ENCODE results near the gene ITGB1.
A peak's percentile ranks its signal among the peaks of the same experiment; 100 is the strongest.
"Not testable (repeated sequence)": the region's sequence is repeated elsewhere in the genome, so short reads cannot be mapped to it uniquely, and the experiment has no call there.

ITGB1 gene

DNA sequence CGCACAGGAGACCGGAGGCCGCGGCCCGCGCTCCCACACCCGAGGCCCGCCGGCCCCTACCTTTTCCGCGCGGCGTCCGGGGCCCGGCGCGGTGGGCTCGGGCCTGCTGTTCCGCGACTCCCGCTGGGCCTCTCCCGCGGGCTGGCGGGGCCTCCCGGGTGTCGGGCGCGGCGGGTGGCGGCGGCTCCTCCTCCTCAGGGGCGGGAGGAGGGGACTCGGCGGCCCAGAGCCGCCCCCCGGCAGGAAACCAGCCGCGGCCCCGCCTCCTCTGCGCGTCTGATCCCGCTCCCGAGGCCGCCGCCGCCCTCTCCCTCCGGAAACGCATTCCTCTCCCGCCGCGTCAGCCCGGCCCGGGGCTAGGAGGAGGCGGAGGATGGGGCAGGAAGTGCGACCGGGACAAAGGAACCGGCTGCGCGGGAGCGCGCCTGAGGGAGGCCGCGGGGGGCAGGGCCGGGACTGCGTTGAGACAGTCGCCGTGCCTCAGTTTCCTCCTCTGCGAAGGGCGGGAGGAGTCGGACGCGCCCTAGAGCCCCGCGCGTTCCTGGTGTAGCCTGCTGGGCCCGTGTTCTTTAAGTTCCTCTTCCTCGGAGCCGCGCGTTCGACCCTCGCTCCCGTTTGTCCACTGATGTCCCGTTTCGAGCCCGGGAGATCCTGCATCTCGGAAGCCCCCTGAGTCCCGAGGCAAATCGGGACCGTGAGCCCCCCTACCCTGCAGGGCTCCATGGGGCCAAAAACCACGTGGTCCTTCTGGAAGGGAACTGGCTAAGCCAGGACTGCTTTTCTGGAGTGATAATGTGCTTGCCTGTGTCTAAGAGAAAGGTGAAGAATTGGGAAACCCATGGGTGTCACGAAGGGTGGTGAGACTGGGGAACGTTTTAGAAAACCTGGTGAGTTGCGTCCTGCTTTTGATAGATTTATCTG, at the start of gene ITGB1:
Gene ITGB1 (minus strand): TSS at position 146 of the 921 bp plus-strand sequence. CDS start 22,672 bp downstream, outside the sequence.
- peak; percentile 92 for DNase-seq
- Histone ChIP-seq H3K4me3 (ENCODE audit: low read depth, low read length) (peak within 1 kb of the TSS; percentile 96), H3K9me3 (ENCODE audit: severe bottlenecking) (no peaks in the 10 kb centered on the region), H3K27ac (peak within 1 kb of the TSS; percentile 98), H3K27me3 (ENCODE audit: insufficient read depth, low read depth, severe bottlenecking) (no peaks in the 10 kb centered on the region), H3K36me3 (peaks cover 3% of the 10 kb centered on the region)
- TF ChIP-seq, protein P1, sequence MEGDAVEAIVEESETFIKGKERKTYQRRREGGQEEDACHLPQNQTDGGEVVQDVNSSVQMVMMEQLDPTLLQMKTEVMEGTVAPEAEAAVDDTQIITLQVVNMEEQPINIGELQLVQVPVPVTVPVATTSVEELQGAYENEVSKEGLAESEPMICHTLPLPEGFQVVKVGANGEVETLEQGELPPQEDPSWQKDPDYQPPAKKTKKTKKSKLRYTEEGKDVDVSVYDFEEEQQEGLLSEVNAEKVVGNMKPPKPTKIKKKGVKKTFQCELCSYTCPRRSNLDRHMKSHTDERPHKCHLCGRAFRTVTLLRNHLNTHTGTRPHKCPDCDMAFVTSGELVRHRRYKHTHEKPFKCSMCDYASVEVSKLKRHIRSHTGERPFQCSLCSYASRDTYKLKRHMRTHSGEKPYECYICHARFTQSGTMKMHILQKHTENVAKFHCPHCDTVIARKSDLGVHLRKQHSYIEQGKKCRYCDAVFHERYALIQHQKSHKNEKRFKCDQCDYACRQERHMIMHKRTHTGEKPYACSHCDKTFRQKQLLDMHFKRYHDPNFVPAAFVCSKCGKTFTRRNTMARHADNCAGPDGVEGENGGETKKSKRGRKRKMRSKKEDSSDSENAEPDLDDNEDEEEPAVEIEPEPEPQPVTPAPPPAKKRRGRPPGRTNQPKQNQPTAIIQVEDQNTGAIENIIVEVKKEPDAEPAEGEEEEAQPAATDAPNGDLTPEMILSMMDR (IDR thresholded peaks at IDR 0.05; ENCODE audit: low read depth, low read length), result no peak

DNA sequence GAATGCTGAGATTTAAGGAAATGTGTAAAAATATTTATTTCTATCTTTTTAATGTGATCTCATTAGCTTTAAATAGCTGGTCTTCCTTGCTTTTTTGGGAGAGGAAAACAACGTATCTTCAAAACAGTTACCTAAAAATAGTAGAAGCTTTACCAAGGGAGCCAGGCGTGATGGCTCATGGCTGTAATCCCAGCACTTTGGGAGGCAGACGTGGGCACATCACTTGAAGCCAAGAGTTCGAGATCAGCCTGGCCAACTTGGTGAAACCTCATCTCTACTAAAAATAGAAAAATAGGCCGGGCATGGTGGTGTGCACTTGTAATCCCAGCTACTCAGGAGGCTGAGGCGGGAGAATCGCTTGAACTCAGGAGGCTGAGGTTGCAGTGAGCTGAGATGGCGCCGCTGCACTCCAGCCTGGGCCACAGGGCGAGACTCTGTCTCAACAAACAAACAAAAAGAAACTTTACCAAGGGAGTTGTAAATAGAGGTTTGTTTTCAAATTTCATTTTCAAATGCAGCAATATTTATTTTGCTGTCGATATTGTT, 48.4 kb upstream of the ITGB1 start:
- TF ChIP-seq, protein P1 (IDR thresholded peaks at IDR 0.05; ENCODE audit: low read depth, low read length), result no peak
- no peak for DNase-seq
- Histone ChIP-seq H3K27me3 (ENCODE audit: insufficient read depth, low read depth, severe bottlenecking) (no peaks in the 10 kb centered on the region), H3K9me3 (ENCODE audit: severe bottlenecking) (no peaks in the 10 kb centered on the region), H3K27ac (no peak overlapping the region), H3K36me3 (no peaks in the 10 kb centered on the region), H3K4me3 (ENCODE audit: low read depth, low read length) (no peak overlapping the region)

DNA sequence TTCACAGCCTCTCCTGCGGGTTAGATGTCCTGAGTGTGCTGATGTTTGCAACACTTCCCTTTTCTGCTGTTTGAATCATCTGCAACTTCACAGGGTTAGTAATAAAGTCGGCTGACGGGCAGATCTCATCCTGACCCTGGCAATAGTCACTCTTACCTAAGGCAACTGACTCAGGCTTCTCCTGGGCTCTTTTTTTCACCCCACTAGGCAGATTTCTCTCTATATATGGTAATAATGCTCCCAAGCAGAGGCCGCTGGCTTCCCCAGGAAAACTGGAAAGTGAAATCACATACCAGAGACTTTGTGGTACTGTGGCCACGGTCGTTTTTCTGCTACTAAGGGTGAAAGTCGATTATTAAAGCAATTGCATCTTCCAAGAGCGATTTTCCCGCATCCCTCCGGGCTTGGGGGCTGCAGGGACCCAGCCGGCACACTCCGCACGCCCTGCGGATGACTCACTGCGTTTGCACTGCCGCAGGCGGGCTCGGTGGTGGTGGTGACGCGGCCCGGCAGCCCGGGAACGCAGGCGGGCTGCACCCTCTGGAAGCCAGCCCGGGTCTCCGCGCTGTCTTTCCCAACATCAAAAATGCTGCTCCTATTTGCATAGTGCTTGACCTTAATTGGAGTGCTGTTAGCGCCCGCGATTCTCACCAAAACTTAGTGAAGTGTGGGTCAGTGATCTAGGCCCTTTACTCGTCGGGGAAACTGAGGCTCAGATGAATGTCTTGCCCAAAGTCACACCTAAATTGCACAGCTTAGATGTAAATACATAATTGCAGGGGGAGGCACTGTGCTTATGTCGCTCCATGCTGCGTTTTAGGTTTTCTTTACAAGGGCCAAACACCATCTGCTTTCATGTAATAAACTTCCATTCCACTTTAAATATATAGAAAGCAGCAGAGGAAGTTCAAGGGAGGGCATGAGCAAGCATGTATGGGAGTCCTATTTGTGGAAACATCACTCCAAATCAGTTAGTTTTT, 47.6 kb upstream of the ITGB1 start:
- Histone ChIP-seq H3K4me3 (ENCODE audit: low read depth, low read length) (no peak overlapping the region), H3K36me3 (no peaks in the 10 kb centered on the region), H3K27me3 (ENCODE audit: insufficient read depth, low read depth, severe bottlenecking) (no peaks in the 10 kb centered on the region), H3K9me3 (ENCODE audit: severe bottlenecking) (no peaks in the 10 kb centered on the region), H3K27ac (no peak overlapping the region)
- TF ChIP-seq, protein P1 (IDR thresholded peaks at IDR 0.05; ENCODE audit: low read depth, low read length), result no peak
- no peak for DNase-seq

DNA sequence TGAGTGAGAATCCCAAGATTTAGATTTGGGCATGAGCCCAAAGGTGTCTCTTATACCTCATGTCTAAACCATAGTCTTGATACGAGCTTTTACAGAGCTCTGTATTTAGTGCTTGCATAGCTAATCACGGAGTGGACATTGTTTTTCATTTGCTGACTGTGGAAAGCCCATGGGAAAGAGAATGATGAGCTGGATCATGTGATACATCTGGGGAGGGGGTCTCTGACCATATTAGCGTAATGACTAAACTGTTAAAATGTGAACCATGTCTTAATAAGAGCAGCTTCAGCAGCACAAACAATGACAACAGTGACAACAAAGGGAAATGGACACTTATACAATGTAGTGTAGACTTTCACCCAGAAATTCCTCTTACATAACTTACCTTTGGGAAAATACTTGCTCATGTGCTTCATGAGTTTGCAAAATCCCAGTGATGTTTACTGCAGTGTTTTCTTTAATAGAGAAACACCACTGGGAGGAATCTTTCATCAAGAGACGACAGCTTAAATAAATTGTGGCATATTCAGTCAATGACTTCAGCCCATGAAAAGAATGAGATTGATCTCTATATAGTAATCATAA, 44.0 kb upstream of the ITGB1 start:
- Histone ChIP-seq H3K4me3 (ENCODE audit: low read depth, low read length) (no peak overlapping the region), H3K27ac (no peak overlapping the region), H3K36me3 (no peaks in the 10 kb centered on the region), H3K27me3 (ENCODE audit: insufficient read depth, low read depth, severe bottlenecking) (no peaks in the 10 kb centered on the region), H3K9me3 (ENCODE audit: severe bottlenecking) (no peaks in the 10 kb centered on the region)
- no peak for DNase-seq
- TF ChIP-seq, protein P1 (IDR thresholded peaks at IDR 0.05; ENCODE audit: low read depth, low read length), result no peak

DNA sequence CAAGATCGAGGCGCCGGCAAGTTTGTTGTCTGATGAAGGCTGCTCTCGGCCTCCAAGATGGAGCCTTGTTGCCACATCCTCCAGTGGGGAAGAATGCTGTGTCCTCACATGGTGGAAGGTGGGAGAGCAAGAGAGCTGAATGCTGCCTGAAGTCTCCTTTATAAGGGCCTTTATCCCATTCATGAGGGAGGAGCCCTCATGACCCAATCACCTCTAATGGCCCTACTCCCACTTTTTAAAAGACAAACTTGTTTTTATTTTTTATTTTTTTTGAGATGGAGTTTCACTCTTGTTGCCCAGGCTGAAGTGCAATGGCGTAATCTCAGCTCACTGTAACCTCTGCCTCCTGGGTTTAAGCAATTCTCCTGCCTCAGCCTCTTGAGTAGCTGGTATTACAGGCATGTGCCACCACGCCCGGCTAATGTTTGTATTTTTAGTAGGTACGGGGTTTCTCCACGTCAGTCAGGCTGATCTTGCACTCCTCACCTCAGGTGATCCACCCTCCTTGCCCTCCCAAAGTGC, 40.1 kb upstream of the ITGB1 start:
- not testable (repeated sequence) for DNase-seq; H3K27ac ChIP-seq; H3K27me3 ChIP-seq (ENCODE audit: insufficient read depth, low read depth, severe bottlenecking); H3K4me3 ChIP-seq (ENCODE audit: low read depth, low read length); H3K36me3 ChIP-seq; H3K9me3 ChIP-seq (ENCODE audit: severe bottlenecking)
